AG08395 (cell line): ENCODE results near the gene MBD5.
A peak's percentile ranks its signal among the peaks of the same experiment; 100 is the strongest.

Experiments used
- DNase-seq: peaks from one replicate; pipeline ENCODE4 v3.0.0; 2012; ENCODE audit warnings: mixed read lengths, low spot score

MBD5 gene

DNA sequence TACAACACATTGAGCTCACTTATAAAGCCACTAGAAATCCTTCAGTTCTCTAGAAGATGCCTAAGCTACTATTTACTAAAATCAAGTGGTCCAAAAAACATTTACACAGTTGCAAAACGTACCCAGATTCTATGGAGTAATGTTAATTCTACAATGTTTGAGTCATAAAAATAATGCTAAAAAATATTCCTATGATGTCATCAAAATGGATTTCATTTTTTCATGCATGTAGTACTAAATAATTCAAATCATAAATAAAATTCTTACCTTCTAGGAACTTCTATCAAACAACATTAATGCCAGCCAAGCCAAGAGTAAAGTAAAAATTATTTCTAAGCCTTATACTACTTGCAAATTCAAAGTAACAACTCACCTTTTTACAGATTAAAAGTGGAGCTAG lies 454.7 kb downstream of the MBD5 start:
- DNase-seq: no peak

DNA sequence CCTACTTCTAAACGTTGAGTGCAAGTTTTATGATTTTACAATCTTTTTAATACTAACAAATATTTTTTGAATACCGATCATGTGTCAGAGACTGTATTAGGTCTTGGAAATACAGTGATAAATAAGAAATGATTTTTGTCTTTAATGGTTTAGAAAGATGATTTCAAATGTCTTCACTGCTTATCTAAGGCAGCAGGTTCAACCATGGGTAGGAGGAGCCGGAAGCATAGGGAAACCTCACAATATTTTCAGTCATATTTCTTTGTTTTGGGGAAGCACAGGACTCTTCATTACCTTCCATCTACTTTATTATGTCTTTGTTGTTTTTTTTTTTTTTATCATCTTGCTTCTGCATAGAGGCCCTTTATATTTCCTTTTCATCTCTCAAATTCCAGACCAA lies 458.5 kb downstream of the MBD5 start:
- DNase-seq: no peak

DNA sequence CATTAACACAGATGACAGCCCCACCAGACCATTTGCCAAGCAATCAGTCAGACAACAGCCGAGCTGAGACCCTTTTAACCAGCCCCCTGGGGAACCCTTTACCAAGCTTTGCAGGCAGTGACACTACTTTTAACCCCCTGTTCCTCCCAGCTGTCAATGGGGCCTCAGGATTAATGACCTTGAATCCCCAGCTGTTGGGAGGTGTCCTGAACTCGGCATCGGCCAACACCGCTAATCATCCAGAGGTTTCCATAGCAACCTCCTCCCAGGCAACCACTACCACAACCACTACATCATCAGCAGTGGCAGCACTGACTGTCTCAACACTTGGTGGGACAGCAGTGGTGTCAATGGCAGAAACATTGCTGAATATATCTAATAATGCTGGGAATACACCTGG lies 462.8 kb downstream of the MBD5 start:
- no peak for DNase-seq

DNA sequence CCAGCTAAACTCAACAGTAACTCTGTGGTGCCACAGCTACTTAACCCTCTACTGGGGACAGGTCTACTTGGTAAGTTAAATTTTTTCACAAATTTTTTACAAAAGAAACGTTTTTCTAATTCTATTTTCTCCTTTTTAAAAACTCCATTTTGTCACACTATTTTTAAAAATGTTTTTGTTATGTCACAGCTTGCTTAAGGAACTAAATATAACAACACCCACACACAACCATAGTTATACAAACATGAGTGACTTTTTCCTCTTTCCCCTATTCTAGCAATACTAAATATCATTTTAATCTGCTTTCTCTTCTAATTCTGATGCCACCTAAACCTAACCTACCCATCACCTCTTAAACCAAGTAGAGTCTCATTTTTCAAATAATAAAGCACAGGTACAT lies 463.2 kb downstream of the MBD5 start:
- no peak for DNase-seq

DNA sequence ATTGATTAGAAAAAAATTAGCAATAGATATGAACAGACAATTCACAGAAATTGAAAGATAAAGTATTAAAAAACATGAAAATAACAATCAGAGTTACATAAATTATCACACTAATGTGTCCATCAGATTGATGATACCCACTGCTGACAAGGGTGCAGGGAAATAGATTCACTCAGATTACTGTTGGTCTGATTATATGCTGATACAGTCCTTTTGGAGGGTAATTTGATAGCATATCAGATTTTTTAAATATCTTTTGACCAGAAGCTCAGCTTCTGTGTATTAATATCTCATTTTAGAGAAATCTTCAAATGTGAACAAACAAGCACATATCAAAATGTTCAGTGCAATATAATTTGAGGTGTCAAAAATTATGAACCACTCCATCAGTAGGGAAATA lies 465.8 kb downstream of the MBD5 start:
- no peak for DNase-seq

DNA sequence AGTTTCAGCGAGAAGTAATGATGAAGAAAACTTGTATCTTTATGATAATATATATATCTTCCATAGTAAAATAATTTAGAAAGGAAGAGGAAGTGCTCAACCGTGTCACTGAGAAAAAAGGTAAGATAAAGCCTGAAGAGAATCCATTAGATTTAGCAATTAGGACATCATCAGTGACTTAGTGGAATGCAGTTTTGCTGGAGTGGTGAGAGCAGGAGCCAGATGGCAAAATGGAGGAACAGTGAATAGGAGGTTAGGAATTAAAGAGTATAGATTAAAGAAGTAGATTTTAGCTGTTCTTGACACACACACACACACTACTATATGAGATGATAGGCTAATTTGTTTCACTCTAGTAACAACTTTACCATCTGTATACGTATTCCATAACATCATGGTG lies 466.5 kb downstream of the MBD5 start:
- DNase-seq: no peak

DNA sequence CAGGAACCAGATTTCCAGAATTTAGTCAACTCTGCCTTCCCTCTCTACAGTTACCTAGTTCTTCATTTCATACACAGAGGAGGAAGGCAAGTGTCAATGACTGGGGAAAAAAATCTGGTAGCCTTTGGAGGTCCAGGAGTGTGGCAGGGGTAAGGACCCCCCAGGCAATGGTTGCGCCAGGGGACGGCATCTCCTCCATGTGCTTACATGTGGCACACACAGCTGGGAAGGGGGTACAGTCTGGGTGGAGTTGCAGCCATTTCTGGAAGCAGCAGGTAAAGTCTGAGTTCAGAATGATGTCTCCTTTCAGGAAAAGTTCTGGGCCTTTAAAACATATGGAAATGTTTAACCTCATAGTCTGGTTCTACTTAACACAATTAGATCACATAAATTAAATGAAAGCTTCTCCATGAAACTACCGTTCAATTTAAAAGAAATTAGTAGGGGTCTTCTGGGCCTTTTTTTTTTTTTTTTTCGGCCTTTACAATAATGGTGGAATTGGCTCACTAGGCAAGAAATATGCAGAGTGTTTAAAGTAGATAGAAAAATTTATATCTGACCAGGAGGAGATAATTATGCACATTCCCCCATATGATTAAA lies 470.0 kb downstream of the MBD5 start:
- no peak for DNase-seq

DNA sequence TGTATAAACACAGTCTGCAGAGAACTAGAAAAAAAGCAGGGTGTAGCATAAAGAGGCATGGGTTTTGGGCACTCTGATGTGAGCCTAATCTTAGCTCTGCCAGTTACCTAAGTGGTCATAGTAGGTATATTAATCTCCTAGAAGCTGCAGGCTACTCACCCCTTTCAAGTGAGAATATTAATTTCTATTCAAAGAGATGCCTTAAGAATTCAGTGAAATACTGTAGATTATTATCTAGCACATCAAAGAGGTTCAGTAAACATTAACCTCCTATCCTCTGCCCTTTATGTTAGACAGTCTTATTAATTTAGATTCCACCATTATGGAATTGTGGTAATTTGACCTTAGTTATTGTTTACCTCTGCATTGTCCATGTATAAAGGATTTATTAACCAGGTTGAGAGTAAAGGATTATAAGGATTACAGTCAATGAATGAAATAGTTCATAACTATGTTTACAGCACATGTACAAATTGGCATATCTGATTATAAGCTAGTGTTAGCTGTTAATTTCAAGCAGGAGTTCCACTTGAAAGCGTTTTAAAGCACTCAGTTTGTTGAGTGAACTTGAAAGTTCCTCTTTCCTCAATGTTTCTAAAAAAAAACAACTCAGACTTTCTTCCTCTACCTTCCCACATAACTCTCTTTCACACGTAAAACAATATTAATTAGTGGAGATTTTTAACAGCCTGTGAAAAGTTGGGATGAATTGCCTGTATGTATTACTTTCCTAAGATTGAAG lies 473.1 kb downstream of the MBD5 start:
- no peak for DNase-seq

DNA sequence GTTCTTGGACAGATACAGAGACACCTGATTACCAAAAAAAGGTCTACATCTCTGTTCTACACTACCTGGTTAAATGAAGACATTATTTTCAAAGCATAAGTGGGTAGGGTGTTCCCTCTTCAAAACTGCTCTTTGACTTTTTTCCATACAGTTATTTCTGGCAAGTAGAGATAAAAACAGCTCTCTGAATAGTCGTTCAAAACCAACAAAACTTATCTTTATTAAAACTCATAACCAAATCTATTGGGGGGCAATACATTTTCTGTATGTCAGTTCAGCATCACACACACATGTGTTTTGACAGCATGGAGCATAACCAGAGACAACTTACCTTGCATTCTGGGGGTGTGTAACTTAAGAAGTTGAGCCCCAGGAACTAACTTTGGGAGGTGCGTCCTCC lies 474.7 kb downstream of the MBD5 start:
- DNase-seq: no peak

DNA sequence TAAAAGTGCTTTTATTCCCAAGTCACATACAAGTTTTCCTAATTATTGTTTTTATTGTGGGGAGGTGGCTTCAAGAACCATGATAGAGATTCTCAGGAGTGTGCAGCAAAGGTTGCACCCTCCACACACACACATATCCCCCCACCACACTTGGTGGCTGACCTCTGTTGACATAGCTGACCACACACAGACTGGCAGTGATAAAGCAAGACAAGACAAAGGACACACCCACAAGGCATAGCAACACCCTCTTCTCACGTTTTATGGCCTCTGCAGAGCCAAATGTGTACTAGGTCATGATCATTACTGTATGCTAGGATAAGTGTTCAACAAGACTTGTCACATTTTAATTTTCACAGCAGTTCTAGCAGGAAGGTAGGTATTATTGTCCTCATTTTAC lies 480.7 kb downstream of the MBD5 start:
- no peak for DNase-seq

DNA sequence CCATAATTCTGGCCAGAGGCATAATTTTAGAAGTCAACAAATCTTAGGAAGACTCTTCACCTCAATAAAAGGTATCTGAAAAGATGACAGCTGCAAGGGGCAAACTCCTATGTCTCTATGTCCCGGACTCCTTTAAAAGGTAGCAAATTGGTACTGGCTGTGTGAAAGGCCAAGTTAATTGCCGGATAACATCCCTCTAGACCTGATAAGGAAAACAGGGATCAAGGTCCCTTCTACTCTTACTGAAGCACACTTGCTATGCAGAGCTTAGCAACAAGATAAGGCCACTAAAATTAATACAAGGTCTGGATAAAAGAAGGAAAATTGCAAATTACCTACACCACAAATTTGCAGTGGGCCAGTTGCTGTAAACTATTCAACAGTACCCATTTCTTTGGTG lies 482.6 kb downstream of the MBD5 start:
- no peak for DNase-seq

DNA sequence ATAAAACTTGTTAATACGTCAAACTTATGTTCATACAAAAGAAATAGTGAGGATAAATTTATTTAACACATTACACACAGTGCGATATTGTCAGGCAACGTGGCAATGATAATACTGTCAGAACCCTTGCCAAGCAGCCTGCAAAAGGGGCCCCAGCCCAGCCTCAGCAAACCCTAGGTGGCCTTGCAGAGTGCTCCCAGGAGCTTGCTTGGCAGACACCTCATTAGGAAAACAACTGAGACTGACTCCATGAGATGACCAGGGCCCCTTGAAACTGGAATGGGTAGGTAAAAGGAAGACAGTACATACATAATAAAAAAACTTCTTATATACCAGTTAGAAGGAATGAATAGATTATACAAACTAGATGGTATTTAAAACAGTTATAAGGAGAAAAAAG lies 487.1 kb downstream of the MBD5 start:
- DNase-seq: no peak

DNA sequence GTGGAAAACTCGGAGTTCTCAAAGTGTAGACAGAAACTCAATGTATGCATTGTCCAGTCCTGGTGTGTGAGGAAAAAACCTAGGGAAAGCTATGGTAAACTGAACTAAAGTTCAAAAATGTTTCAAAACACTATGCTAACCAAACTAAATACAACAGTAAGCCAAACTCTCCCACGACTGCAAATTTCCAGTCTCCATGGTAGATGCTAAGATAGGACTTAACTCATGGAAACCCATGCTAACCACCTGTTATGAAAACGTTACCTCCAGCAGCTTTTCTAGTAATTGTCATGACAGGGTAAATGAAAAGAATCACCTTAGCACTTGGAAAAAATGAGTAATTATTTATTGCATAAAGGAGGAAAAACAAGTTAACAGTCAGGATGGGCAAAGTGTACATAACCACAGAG lies 488.0 kb downstream of the MBD5 start:
- no peak for DNase-seq

DNA sequence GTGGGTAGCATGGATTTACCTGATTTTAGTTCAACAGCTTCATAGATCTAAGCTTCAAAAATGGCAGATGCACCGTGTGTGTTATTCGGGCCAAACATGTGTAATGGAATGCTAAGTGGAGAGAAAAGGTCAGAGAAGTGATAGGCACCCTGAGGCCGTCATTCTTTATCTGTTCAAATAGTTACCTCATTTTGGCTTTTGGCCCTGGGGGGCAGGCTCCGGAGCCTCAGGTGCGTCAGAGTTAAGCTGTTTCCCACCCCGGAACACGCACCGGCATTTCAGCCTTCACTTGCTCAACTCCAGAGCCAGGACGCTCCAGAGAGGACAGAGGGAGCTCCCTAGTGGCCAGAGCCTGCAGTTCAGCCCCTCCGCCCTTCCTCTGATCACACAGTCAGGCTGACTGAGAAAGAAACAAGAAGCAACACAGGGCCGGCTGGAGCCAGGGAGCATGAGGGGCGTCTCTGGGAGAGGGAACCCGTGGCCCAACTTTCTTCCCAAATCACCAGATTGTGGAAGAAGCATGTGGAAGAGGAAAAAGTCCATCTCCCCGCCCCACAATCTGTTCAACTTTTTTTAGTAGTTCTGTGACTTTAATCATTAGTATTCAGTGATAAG lies 488.5 kb downstream of the MBD5 start:
- DNase-seq: peak; percentile 88

DNA sequence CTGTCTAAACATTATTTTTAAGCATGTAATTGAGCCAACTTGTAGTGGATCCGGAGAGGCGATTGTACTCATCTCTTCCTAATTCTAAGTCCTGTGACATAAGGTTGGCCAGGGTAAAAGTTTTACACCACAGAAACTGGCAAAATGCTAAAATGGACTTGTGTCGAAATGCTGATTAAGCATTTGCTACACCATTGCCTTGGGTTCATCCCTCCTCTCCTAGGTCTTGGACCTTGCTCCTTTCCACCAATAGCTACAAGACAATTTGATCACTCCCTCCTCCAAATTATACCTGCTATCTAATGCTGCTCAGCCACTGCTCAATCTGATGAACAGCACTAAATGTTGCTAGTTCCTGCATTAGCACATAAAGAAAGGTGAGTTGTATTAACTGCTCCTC lies 491.0 kb downstream of the MBD5 start:
- no peak for DNase-seq

DNA sequence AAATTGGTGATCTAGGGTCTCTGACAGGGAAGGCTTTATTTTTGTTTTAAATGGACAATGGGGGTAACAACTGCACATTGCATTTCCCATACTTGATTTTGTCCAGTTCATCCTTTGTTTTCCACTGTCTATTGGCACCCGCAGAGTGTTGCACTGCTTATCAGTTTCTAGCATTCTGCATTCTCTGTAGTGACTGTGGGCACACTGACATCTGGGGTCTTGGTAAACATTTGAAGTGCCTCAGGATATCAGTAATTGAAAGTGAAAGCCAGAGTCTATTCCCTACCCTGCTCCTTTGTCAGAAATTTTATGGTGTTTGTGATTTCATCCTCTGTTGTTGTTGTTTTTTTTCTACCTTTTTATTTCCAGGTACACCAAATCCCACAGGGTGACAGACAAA lies 491.6 kb downstream of the MBD5 start:
- DNase-seq: no peak

DNA sequence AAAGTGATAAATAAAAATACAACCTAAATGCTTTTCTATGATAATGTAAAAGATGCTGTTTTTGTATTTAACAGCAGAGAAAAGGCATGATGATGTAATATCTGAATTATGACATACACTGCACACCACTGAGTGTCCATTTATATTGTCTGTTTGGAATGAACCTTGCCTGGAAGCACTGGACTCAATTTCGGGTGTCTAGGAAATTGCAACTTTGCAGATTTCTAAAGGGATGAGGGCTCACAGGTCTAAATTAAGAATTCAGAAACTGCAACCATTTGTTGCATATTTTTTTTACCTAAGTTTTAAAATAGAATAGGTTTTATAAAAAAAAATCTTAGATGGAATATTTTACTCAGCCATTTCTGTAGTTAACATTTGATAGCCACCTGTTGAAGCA lies 492.5 kb downstream of the MBD5 start:
- DNase-seq: no peak

DNA sequence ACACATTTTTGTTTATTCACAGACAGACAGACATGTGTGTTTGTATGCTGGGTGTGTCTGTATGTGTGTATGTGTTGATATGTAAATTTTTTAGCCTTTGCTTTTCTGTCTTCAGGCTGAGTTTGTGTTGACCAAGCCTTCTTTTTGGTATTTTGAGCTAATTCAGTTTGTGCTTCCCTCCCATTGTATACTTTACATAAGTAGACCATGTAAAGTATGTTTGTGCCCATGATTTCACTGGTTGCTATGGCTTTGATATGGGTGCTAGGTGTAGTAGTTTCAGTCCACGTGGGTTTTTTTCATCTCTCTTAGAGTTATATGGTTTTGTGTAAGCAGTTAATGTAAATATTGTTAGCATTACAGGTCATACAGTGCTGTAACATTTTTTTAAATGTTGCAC lies 494.2 kb downstream of the MBD5 start:
- DNase-seq: no peak

DNA sequence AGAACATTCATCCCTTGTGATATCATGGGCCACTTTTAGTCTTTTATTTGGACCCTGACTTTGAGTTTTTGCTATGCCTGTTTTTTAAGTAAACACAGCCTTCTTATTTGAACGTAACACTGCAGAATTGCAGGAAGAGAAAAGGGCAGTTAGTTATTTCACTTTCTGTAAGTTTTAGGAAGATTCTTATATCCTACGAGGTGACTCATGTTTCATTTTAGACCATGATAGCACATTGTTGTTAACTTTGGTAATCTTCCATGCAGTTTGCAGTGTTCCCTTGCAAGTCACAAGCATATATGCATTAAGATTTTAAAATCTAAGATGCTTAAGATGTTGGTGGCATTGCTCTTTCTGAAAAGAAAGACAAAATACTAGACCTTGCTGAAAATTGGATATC lies 495.1 kb downstream of the MBD5 start:
- no peak for DNase-seq

DNA sequence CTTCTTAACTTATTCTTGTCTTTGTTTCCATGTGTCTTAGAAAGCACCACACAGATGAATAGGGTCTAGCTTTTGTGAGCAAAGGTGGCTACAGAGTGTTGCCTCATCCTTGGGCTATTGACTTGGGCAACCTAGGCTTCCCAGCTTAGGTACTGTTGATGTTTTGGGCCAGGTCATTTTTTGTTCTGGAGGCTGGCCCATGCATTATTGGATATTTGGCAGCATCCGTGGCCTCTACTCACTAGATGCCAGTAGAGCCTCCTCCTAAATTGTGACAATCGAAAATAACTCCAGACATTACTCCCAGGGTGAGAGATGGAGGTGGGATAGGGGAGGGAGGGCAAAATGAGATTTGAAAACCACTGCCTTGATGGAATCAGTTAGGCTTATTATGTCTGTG lies 496.4 kb downstream of the MBD5 start:
- DNase-seq: no peak

DNA sequence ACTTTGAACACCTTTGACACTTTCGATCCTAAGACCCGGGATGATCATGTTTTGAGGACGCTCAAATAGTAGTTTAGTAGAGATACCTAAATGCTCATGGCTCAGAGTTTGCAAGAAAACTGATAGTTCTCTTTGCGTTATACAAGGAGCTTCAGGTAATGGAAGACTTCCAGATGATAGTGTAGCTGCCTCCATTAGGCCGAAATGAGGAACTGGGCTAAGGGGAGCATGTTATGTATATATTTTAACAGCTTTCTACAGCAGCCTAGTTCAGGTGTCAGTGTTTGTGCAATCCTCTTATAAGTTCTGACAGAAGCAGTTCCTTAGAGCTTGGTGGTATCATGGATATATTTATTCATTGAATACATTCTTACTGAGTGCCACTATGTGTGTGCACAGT lies 496.9 kb downstream of the MBD5 start:
- no peak for DNase-seq

DNA sequence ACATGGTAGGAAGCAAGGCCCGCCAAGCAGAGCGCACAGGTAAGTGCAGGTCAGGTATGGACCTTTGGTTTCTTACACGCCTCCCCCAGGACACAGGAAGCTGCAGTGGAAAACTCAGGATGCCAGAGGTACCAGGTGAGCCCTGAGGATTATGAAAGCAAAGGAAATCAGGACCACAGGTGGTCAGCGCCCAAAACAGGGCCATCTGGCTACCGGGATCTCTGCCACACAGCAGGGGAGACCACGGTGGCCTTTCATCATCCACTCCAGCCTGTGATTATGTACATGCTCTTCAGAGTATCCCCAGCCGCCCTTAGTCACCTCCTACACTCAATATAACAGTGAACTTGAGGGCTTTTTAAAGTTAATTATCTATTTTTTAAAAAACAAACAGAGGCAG lies 498.1 kb downstream of the MBD5 start:
- no peak for DNase-seq

DNA sequence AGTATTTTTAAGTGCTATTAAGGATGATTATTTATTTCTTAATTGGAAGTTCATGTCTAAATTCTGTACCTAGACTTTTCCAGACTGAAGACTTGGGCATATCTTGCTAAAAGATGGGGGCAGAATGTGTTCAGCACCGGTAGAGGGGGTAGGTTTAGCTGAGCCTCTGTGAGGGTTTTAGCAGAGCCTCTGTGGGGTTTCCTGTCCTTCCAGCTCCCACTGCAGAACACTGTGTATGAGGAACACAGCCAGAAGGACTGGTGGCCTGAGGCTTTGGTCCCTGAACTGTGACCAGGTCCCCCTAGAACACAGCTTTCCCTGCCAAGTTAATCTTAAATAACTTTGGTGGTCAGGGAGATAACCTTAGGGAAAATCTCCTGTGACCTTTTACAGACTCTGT lies 500.3 kb downstream of the MBD5 start:
- DNase-seq: no peak

DNA sequence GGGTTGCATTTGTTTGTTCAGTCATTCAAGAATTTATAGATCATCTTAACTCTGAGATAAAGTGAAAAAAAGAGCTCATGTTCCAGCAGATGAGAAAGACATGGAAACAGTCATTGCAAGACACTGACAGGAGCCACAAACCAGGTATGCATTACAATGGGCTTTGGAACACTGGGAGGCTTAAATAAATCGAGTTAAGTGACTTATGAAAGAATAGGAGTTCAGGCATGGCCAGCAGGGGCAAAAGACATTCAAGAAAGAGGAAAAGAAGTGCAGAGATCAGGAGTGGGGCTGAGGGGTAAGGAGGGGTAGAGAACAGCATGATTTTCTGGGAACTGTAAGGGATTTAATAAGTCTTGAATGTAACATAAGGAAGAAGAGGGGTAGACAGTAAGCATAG lies 502.4 kb downstream of the MBD5 start:
- DNase-seq: no peak
